Glomerular visceral epithelial cell (primary cell): Measurements from ENCODE around the gene MEF2A.

ENCODE experiments used
- DNase-seq: peaks from one replicate; pipeline ENCODE4 v3.0.0-alpha.2; 2016; ENCODE audit errors: extremely low spot score

MEF2A gene

DNA sequence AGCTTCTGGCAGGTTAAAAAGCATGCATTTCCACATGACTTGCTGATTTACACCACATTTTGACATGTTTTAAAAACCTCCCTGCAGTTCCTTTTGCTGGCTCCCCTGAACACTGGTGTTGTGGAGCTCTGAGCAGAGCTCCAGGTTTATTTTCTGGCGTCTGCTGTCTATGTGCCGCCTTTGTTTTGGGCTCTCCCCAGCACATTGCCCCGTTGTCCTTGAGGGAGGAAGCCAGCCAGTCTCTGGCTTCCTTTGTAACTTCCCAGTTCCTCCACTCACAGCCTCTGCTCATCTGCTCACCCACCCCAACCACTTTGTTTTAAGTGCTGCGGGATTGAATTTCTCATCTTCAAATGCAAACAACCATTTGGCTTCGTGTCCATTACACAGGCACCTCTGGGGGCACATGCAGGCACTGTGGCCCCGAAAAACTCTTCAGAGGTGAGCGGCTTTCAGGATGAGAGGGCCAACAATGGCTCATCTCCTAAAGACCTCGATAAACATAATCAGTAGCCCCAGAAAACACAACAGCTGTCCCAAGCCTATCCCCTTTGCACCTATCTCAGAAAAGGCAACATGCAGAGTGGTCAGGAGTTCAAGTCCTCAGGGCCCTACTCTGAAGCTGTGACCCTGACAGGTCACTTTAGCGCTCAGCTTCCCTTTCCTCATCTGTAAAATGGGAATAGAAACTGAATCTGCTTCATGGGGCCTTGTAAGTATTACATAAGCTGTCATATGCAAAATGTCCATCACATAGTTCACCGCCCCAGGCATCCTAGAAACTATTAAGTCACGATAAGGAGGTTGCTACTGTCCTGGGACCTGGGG is 1.3 kb upstream of the MEF2A start:
- DNase-seq: peak; percentile 20

DNA sequence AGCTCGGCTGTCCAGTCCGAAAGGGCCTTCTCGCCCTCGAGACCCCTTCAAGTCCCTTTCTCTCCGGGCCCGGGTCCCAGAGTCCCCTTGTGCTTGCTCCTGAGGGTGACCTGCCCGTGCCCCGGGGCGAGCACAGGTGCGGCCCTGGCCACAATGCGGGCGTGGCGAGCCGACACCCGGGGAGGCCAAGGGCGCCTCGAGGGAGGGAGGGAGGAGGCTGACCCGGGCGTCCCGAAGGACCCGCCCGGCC is 810 bp upstream of the MEF2A start:
- DNase-seq: no peak

DNA sequence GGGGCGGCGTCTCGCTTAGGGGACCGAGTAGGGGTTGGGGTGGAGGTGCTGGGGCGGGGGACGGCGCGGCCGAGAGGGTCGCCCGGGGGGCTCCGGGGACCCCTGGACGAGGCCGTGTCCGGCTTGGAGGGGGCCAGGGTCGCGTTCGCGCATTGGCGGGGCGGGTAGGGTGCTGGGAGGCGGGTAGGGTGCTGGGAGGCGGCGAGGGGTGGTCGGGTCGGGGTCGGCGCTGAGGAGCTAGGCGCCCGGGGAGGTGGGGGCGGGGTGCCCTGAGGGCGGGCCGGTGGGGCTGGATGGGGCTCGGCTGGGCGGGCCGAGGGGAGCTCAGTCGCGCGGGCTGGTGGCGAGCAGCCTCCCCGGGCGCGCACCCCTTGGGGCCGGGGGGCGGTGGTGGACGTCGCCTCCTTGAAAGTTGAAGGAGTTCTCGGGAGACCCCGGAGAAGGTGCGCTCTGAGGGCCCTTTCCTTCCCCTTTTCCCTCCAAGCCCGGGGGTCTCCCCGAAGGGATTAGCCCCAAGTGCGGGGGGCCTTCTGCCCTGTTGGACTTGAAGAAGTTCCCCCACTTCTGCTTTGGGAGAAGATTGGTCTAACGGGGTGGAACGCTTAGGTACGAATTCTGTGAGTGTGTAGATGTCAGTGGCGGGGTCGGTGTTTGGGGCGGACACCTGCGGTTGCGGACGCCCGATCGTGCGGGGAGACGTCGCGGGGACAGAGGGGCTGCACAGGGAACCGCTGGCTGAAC is 543 bp downstream of the MEF2A start:
- peak; percentile 25 for DNase-seq

DNA sequence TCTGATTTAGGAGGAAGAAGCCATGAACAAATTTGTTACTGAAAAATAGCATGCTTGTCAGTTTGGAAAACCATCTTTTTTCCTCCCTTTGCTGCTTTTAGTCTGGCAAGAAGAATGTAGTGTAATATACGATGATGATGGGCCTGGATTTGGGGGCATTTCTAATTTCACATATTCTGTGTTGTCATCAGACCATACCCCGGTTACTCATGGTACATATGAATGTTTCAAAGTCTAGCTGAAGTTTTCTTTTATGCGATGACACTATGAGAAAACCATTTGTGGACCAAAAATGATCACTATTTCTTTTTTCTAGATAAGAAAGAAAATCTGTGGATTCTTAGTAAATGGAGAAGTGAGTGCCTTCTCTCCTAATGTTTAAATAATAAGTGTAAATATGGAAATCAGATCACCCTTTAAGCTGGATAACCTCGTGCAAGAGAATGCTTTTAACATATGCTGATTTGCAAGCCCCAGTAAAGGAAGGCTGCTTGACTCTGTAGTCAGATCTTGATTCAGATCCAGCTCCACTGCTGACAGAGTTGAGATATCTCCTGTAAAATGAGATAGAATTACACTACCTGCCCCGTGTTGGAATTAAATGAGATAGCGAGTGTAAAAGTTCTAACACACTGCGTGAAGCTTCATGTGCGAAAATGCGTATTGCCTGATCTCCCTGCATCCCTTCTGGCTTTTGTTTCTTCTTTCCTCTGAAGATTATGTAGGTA is 3.0 kb downstream of the MEF2A start:
- no peak for DNase-seq

DNA sequence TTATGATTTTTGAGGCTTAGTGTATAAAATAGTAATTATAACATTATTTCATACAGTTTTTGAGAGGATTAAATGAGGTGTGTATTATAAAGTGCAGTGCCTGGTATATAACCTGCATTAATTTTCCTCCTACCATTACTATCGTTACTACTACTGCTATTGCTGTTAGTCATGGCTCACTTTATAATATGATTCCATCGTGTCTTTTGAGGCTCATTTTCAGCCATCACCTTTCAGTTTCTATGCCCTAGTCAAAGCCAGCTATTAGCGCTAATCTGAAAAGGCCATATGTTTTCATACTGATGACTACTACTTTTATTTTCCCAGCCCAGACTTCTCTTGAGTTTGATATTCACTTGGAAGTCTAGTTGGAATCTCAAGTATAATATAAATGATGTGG is 5.5 kb downstream of the MEF2A start:
- no peak for DNase-seq

DNA sequence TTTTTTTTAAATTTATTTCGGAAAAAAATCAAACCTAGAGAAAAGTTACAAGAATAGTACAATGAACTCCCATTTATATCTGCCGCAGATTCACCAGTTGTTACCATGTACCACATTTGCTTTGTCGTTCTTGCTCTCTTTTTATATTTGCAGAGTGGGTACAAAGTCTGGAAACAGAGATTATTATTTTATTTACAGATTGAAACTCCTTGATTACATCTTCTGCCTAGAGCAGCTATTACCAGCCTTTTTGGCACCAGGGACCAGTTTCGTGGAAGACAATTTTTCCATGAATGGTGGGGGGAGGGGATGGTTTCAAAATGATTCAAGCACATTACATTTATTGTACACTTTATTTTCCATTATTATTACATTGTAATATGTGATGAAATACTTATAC is 8.3 kb downstream of the MEF2A start:
- no peak for DNase-seq

DNA sequence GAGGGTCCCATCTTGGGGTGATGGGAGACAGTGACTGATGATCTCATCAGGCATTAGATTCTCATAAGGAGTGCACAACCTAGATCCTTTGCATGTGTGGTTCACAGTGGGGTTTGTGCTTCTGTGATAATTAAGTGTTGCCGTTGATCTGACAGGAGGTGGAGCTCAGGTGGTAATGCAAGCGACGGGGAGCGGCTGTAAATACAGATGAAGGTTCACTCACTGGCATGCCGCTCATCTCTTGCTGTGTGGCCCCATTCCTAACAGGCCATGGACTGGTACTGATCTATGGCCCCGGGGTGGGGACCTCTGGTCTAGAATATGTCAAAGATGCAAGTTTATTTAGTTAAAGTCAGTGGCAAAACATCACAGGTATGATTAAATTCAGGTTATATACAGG is 8.7 kb downstream of the MEF2A start:
- DNase-seq: no peak

DNA sequence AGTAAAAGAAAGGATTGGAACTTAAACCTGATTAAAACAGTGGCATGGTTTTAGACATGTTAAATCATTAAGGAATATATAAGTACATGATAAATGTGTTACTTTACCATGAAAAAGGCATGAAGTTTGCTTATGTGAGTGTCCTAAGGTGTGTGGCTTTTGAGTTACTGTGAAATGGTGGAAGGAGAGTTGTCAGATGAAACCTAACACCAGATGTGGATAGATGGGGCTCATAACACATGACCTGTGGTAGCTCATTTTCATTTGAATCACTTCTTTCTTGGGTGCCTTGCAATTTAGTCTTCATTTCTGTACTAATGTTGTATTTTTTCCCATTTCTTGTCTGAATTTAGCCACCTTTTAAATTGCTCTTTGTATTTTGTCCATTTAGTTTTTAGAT is 13.0 kb downstream of the MEF2A start:
- no peak for DNase-seq

DNA sequence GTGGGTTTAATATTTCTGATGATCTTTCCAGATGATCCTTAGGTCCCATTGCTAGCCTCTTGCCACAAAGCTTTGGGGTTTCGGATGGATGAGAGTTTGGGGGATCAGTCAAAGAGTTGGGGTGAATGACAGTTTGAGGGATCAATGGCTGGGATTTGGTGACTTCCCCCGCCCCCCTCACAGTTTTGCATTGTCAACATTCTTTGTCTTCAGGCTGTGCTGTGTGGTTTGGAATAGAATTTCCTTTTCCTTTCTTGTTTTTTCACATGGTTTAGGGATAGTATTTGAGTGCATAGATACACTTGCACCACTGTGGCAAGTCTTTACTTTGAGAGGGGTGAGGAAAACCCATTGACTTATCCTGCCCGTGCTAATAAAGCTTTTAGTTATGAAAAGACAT is 14.3 kb downstream of the MEF2A start:
- DNase-seq: no peak

DNA sequence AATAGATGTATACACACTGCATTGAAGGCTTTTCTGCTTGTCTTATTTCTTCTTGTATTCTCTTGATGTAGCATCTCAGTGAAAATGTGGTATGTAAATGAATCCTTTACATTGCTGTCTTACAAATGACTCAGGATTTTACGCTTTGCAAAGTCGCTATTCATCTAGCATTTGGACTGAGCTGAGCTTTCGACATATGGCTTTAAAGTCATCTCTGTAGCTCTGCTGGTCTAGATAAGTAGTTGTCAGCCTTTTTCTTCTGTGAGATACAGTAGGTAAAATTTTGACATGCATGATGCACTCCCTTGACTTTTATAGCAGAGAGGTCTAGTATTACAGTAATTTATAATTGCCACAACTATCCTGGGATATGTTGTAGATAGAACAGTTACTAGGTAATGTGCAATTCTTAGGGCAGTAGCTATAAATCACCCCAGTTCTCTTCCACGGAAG is 16.8 kb downstream of the MEF2A start:
- DNase-seq: no peak

DNA sequence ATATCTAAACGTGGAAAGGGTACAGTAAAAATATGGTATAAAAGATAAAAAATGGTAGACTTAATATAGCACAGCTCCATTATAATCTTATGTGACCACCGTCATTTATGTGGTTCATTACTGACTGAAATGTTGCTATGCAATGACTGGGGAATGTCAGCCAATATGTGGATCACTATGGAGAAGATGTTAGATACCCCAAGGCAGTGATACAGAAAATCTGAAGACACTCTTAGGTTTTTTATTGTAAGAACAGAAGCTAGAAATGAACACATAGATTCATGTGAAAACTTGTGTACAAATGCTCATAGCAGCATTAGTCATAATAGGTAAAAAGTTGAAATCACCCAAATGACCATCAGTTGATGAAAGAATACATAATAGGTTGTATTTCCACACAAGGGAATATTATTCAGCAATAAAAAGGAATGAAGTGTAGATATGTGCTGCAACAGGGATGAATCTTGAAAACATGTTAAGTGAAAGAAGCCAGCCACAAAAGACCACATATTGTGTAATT is 18.4 kb downstream of the MEF2A start:
- DNase-seq: no peak

DNA sequence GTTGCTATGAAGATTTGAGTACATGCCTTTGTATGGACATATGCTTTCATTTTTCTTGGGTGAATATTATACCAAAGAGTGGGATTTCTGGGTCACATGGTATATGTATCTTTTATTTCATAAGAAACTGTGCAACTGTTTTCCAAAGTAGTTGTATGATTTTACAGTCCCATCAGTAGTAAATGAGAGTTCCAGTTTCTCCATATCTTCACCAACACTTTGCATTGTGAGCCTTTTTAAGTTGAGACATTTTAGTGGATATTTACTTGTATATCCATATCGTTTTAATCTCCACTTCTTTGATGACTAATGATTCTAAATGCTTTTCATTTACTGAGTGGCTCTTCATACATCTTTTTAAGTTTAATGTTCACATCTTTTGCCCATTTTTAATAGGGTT is 20.3 kb downstream of the MEF2A start:
- DNase-seq: no peak

DNA sequence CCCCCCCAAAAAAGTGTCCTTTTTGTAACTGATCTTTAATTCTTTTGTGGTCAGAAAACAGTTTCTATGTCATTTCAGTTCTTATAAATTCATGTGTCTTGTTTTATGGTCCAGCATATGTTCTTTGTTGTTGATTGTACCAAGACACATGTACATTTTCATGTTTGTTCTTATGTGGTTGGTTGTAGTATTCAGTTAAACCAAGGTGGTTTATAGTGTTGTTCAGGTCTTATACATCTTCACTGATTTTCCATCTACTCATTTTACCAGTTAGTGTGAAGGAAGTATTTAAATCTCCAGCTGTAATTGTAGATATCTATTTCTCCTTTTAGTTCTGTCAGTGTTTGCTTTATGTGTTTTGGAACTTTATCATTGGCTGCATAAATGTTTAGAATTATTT is 24.0 kb downstream of the MEF2A start:
- no peak for DNase-seq

DNA sequence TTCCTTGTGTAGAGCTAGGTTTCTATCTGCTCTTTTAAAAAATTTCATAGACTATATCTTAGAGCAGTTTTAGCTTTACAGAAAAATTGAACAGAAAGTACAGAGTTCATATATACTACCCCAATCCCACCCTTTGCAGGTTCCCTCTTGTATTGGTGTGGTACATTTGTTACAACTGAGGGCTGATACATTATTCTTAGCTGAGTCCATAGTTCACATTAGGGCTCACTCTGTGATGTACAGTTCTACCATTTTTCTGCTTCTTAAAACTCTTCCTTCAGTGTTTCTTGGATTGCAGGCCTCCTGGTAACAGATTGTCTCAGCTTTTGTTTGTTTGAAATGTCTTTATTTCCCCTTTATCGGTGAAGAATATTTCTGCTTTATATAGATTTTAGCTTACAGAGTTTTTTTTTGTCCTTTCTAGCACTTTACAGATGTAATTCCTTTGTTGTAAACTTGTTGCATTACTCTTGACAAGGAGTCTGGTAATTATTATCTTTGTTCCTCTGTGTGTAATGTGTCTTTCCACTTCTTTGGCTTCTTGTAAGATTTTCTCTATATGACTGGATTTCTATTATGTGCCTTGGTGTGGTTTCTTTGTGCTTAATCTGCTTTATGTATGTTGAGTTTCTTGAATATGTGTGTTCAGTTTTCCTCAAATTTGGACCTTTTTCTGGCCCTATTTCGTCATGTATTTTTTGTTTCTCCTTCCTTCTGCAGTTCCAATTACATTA is 25.3 kb downstream of the MEF2A start:
- DNase-seq: no peak

DNA sequence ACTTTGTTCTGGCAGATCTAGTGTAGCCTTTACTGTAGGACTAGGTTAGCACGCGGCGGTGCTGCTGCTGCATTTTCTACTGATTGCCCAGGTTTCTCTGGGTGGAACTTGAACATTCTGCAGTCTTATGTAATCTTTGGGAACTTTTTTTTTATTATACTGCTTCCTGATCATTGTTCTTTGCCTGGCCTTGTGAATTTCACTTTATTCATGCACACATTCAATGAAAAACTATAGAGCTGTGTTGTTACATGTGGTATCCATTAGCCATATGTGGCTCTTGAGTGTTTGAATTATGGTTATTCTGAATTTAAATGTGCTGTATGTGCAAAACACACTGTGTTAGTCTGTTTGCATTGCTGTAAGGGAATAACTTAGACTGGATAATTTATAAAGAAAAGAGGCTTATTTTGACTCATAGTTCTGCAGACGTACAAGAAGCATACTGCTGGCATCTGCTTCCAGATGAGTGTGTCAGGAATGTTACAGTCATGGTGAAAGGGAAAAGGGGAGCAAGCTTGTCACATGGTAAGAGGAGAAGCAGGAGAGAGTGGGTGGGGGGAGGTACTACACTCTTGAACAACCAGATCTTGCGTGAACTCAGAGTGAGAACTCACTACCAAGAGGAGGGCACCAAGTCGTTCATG is 26.5 kb downstream of the MEF2A start:
- peak; percentile 22 for DNase-seq

DNA sequence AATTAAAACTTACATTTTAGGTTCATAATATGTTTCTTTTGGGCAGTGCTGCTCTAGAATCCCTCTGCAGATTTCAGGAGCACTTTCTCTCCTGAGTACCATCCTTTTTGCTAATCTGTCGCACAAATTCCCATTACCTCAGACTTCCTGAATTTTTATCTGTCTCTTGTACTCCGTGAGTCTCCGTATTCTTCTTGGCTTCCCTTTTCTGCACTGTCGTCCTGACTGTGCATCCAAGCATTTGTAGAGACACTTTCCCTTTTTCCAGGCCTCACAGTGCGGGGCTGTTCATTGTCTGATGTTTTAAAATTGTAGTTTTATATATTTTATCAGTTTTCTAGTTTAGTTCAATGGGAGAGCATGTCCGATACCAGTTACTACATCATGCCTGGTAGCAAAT is 27.3 kb downstream of the MEF2A start:
- DNase-seq: no peak

DNA sequence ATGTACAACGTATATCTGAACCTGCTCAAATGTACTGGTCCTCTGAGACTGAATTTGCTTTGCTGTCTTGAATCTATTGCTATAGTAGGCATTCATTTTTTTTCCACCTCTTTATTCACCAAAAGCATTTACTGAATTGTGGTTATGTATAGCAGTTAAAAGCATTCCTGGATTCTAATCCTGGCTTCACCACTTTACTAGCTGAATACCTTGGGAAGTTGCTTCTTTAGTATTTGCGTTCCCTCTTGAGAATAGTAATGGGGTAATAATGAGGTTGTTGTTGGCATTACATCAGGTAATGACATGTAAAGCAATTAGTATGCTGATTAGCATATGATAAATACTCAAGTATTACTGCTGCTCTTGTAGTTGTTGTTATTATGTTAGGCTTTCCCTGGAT is 29.1 kb downstream of the MEF2A start:
- no peak for DNase-seq

DNA sequence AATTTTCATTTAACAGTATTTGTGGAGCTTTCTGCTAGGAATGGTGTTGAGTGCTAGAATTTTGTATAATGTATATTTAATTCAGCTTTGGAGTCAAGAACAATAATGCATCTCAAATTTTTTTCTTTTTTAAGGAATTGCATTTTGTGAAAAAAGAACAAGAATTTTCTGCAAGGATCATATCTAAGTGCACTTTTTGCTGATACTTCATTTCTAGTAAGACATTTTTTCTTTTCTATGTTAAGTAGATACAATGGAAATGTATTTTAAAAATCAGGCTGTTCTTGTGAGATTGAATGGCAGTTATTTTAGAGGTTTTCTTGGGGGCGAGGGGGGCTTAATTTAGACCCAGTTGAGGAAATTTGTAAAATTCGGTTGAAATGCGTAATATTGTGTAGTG is 32.5 kb downstream of the MEF2A start:
- no peak for DNase-seq

DNA sequence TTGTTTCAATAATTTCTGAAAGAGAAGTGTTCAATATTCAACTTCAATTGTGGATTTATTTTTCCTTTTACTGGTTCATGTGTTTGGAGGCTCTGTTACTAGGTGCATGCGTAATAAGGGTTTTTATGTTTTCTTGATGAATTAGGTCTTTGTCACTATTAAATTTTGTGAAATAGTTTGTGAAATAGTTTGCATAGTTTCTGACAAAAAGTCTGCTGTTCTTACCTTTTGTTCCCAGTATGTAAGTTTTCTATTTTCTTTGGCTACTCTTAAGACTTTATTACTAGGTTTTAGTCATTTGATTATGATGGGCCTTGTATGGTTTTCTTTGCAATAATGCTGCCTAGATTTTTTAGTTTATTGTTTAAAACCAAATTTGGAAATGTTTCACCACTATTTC is 38.0 kb downstream of the MEF2A start:
- no peak for DNase-seq

DNA sequence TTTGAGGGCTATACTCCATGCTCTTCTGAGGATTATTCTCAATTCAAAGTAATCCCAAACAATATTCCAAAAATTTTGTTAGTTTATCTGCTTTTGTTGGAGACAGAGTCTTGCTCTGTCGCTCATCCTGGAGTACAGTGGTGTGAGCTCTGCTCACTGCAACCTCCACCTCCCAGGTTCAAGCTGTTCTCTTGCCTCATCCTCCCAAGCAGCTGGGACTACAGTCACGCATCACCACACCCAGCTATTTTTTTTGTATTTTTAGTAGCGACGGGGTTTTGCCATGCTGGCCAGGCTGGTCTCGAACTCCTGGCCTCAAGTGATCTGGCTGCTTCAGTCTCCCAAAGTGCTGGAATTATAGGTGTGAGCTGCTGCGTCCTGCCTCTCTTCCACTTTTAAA is 39.1 kb downstream of the MEF2A start:
- DNase-seq: peak; percentile 53

DNA sequence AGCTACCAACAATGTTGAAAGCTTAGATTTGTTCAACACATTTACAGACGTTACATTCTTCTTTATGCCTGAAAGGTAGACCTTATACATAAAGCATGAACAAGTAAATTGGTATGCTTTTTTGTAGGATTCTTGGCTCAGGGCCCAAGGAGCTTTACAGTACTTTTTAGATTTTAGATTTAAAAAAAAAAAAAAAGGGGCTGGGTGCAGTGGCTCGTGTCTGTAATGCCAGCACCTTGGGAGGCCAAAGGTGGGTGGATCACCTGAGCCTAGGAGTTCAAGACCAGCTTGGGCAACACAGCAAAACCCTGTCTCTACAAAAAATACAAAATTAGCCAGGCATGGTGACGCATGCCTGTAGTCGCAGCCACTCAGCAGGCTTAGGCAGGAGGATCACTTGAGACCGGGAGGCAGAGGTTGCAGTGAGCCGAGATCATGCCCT is 39.7 kb downstream of the MEF2A start:
- DNase-seq: peak; percentile 12
